ENCODE results near the gene KPNB1. TPM values are rescaled to one million over a fixed set of nuclear protein-coding genes. Genes with fewer than 3 reads are reported as not detected.

The KPNB1 gene
- total RNA-seq, 1 experiment from 2014 or later = 742 TPM

DNA sequence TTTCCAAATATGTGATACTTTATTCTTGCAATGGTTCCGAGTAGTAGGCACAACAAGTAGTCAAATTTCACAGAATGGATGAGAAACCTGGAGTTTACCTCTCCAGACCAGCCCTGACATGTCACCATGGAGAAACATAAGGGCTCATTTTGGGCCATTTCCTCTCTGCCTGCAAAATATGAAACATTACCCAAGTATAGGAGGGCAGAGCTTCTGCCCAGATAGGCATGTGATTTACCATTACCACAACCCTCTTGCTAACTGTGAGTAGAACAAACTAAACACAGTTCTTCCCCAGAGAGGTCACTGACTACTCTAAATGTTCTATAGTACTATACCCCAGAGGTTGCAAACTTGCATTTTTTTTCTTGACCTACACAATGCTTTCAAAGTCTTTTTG lies 15.7 kb upstream of the KPNB1 start:
- Histone ChIP-seq H3K79me1 (ENCODE audit: insufficient read depth, low read depth, low read length, poor library complexity, severe bottlenecking) (no peaks in the 10 kb centered on the region), H2BK12ac (ENCODE audit: insufficient read length, low read depth, low read length) (no peak overlapping the region), H2BK5ac (ENCODE audit: insufficient read length, low read length) (no peak overlapping the region), H4K20me1 (ENCODE audit: control insufficient read depth, insufficient read depth, insufficient read length) (no peaks in the 10 kb centered on the region), H3T11ph (ENCODE audit: low read length) (no peak overlapping the region), H3K56ac (ENCODE audit: insufficient read length, low read depth, low read length) (no peak overlapping the region), H4K91ac (ENCODE audit: insufficient read length, low read depth, low read length) (no peak overlapping the region), H3K23ac (ENCODE audit: insufficient read length, low read depth, low read length) (no peak overlapping the region), H4K5ac (ENCODE audit: insufficient read length, low read depth, low read length) (no peak overlapping the region), H3K18ac (ENCODE audit: insufficient read length, low read depth, low read length) (no peak overlapping the region), H2BK15ac (ENCODE audit: low read depth, low read length) (no peak overlapping the region), H3K27me3 (ENCODE audit: insufficient read depth, low read length) (no peaks in the 10 kb centered on the region), H3K9ac (ENCODE audit: extremely low read depth, insufficient read length, low read length) (no peak overlapping the region), H3K23me2 (ENCODE audit: insufficient read length, low read depth, low read length, poor library complexity, severe bottlenecking) (no peaks in the 10 kb centered on the region), H2AK5ac (ENCODE audit: insufficient read length, low read length) (no peak overlapping the region), H3K4me2 (ENCODE audit: insufficient read depth, insufficient read length, low read length) (no peak overlapping the region), H3K9me3 (ENCODE audit: control insufficient read depth, low read depth, low read length) (no peaks in the 10 kb centered on the region), H2BK120ac (ENCODE audit: low read depth, low read length, poor library complexity, severe bottlenecking) (no peak overlapping the region), H3K79me2 (ENCODE audit: insufficient read depth, low read length) (no peaks in the 10 kb centered on the region), H3K14ac (ENCODE audit: insufficient read depth, low read length) (no peak overlapping the region), H4K8ac (replicated peaks; ENCODE audit: insufficient read length, low read depth, low read length) (no peak overlapping the region), H2AFZ (ENCODE audit: low read length) (no peak overlapping the region), H3K27ac (ENCODE audit: insufficient read length, low read depth, low read length) (no peak overlapping the region), H2BK20ac (ENCODE audit: low read depth, low read length, poor library complexity, severe bottlenecking) (no peak overlapping the region), H3K4ac (ENCODE audit: low read depth, low read length) (no peak overlapping the region), H3K4me1 (ENCODE audit: insufficient read depth, low read length) (no peaks in the 10 kb centered on the region)
- no peak overlapping the region for H3K27ac Mint-ChIP-seq
- no CpG with 5 or more reads among the region's 1 CpG for WGBS (ENCODE audit: extremely low coverage, insufficient read length, low lambda C conversion rate)
- no peaks in the 10 kb centered on the region for H3K27me3 Mint-ChIP-seq (ENCODE audit: low read depth)
- no peaks in the 10 kb centered on the region for H3K9me3 Mint-ChIP-seq
- DNase-seq = no peak
- no peaks in the 10 kb centered on the region for H3K4me1 Mint-ChIP-seq
- H3K36me3 Mint-ChIP-seq (ENCODE audit: insufficient read depth in 1 of 3, low read depth in 3 of 3) = peaks cover 2 to 24% (median 9%) of the 10 kb centered on the region in 3 experiments; a peak in 5 of 7 replicates
- TF ChIP-seq CTCF (conservative IDR thresholded peaks at IDR 0.05) = no peak
- no peak overlapping the region for H3K4me3 Mint-ChIP-seq
